GM19395 (cell line): Measurements from ENCODE around the gene CDC27.
"Not testable (repeated sequence)": the region's sequence is repeated elsewhere in the genome, so short reads cannot be mapped to it uniquely, and the experiment has no call there.

Experiments
- ATAC-seq: cut with Tn5 transposase; IDR thresholded peaks from one replicate; pipeline ENCODE4 v1.9.1; 2021; ENCODE audit warnings: mild to moderate bottlenecking, moderate library complexity; ENCODE audit not compliant: unreplicated experiment

The CDC27 gene

GRCh38 chr17:47073629-47074028, 115.5 kb downstream of the CDC27 start:
- ATAC-seq = not testable (repeated sequence)

- ATAC-seq = no peak
Measured at GRCh38 chr17:47072886-47073285, 116.2 kb downstream of the CDC27 start.

- not testable (repeated sequence) for ATAC-seq
Measured at GRCh38 chr17:47071171-47071570, 117.9 kb downstream of the CDC27 start.

GRCh38 chr17:47070266-47070665, 118.8 kb downstream of the CDC27 start:
- not testable (repeated sequence) for ATAC-seq
